Small intestine (tissue), 7 donors: ENCODE measurements around the gene GAPVD1. TPM values are rescaled to one million over a fixed set of nuclear protein-coding genes. Genes with fewer than 3 reads are reported as not detected.
A peak's percentile ranks its signal among the peaks of the same experiment; 100 is the strongest.

ENCODE experiments used
- DNase-seq, 2 donors: peaks; one replicate each; pipeline versions ENCODE4 v3.0.0 to v3.0.0-alpha.2; 2013
- FAIRE-seq: peaks from 2 replicates; lab custom pipeline; 2012; peaks lifted over from hg19 to GRCh38; lab: Jason Lieb, UNC
- H3K27ac ChIP-seq, 3 donors: one replicate each; pipeline ENCODE4 v1.5.1; 2013; ENCODE audit warnings: low read length in 2 of 3, mild to moderate bottlenecking in 2 of 3, control low read depth in 1 of 3, inconsistent platforms in 1 of 3, low read depth in 1 of 3, moderate library complexity in 1 of 3
- H3K27me3 ChIP-seq, 3 donors: one replicate each; pipeline ENCODE4 v1.6.1; 2013; ENCODE audit warnings: low read length in 3 of 3, inconsistent platforms in 1 of 3; ENCODE audit not compliant: control insufficient read depth in 3 of 3, insufficient read depth in 3 of 3
- H3K36me3 ChIP-seq, 3 donors: one replicate each; pipeline ENCODE4 v1.6.1; 2013; ENCODE audit warnings: low read length in 3 of 3, inconsistent platforms in 1 of 3, low read depth in 1 of 3, mild to moderate bottlenecking in 1 of 3, moderate library complexity in 1 of 3; ENCODE audit not compliant: control insufficient read depth in 3 of 3, insufficient read depth in 2 of 3
- H3K4me1 ChIP-seq, 3 donors: one replicate each; pipeline ENCODE4 v1.6.1; 2013; ENCODE audit warnings: low read length in 2 of 3, inconsistent platforms in 1 of 3, low read depth in 1 of 3, mild to moderate bottlenecking in 1 of 3, moderate library complexity in 1 of 3; ENCODE audit not compliant: control insufficient read depth in 3 of 3, insufficient read depth in 2 of 3
- H3K4me3 ChIP-seq, 3 donors: one replicate each; pipeline ENCODE4 v1.5.1; 2013; ENCODE audit warnings: low read length in 3 of 3, control low read depth in 1 of 3, inconsistent platforms in 1 of 3, low read depth in 1 of 3, mild to moderate bottlenecking in 1 of 3, moderate library complexity in 1 of 3
- H3K9me3 ChIP-seq, 2 donors: one replicate each; pipeline ENCODE4 v1.6.1; 2013; ENCODE audit warnings: low read depth in 1 of 2, low read length in 1 of 2; ENCODE audit not compliant: control insufficient read depth in 2 of 2, insufficient read depth in 1 of 2
- WGBS, 3 donors: extraction: QIAGEN DNeasy Blood & Tissue Kit; methylation state at CpG; one replicate each; pipeline ENCODE4 v1.1.7; 2013; 5-methylcytosine and 5-hydroxymethylcytosine counted together
- polyA plus RNA-seq, 4 donors: library from polyadenylated mRNA; stranded (reverse) in 3 of 4; unstranded in 1 of 4; fragments of 200-250 nt in 3 of 4; fragments of 120-200 nt in 1 of 4; gene quantifications; one replicate each; pipeline versions ENCODE4 v1.2.1 to v1.2.3, GENCODE V29; 2013
- donor health status: healthy with polysubstance abuse.
- donor health status: control.
- donor health status: control.
- donor health status: Bipolar disorder and iron deficiency.
- donor health status: healthy.

The GAPVD1 gene
- polyA plus RNA-seq, 4 donors: 4.6 to 25.2 (median 7.1) TPM

DNA sequence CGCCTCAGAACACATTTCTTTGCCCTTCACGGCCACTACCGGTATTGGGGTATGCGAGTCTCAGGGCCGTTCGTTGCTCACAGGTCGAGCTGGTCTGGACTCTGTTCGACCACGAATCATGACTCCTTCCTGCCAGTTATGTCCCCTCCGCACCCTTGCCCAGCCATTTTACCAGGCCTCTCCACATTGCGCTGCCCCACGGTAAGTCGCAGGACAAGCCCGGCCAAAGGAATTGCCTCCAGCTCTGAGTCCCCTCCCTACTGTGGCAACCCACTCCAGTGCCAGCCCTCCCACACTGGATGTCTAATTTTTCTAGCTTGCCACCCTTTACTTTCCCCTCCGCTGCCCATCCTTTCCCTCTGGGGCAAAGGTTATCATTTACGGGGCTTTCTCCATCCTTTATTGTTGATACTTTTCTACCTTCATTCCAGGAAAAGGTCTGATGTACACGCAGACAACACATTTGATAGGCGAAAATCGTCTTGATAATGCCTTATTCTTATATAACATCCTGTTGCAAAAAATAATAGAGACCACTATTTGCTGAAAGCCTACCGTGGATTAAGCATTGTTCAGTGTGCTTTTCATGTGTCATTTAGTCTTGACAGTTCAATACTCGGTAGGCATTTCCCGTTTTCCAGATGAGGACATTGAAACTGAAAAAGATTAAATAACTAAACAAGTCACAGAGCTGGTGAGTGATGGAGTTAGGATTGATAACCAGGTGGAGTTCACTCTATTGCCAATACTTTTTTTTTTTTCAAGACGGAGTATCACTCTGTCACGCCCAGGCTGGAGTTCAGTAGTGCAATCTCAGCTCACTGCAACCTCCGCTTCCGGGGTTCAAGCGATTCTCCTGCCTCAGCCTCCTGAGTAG lies 19.5 kb upstream of the GAPVD1 start:
- WGBS, 3 donors: 9 to 20% (median 12%) methylated on average over 27 of the region's 27 CpGs
- H3K27me3 ChIP-seq: no peaks in the 10 kb centered on the region
- no peak for FAIRE-seq
- no peaks in the 10 kb centered on the region for H3K9me3 ChIP-seq
- H3K36me3 ChIP-seq: peaks cover 9 to 26% (median 15%) of the 10 kb centered on the region in 3 donors
- H3K4me1 ChIP-seq: peaks cover 2 to 17% (median 4%) of the 10 kb centered on the region in 3 donors
- peak overlapping the region; percentile 55 to 87 (median 74) for H3K4me3 ChIP-seq
- DNase-seq: peak in 1 of 2 donors; percentile 41
- H3K27ac ChIP-seq: peak overlapping the region; percentile 95 to 98 (median 97)

DNA sequence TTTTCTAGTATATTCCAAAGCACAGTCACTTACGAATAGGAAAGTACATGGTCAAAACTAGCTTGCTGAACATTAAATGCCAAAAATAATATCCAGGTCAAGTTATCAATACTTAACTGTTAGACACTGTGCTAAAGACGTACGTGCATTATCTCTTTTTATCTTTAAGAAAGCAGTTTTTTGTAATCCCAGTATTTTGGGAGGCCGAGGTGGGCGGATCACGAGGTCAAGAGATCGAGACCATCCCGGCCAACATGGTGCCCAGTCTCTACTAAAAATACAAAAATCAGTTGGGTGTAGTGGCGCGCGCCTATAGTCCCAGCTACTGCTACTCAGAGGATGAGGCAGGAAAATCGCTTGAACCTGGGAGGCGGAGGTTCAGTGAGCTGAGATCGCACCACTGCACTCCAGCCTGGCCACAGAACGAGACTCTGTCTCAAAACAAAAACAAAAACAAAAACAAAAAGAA lies 17.8 kb upstream of the GAPVD1 start:
- Histone ChIP-seq H3K4me3 (no peak overlapping the region), H3K27me3 (no peaks in the 10 kb centered on the region), H3K9me3 (no peaks in the 10 kb centered on the region), H3K27ac (no peak overlapping the region), H3K4me1 (peaks cover 2 to 11% (median 2%) of the 10 kb centered on the region in 3 donors), H3K36me3 (peaks cover under 1 to 14% (median 5%) of the 10 kb centered on the region in 3 donors)
- 93 to 97% (median 96%) methylated on average over 15 of the region's 15 CpGs for WGBS, 3 donors
- FAIRE-seq (no peak), DNase-seq (no peak)

DNA sequence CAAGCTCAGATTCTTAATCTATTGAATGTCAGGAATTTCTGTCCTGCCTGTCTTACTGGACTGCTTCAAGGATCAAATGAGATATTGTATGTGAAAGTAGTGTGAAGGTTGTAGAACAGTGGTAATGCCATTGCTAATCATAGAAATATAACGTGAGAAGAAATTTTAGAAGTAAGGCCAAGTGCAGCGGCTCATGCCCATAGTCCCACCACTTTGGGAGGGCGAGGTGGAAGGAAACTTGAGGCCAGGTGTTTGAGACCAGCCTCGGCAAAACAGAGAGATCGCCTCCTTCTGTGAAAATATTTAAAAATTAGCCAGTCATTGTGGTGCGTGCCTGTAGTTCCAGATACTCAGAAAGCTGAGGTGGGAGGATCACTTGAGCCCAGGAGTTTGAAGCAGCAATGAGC lies 15.4 kb upstream of the GAPVD1 start:
- Histone ChIP-seq H3K27ac (no peak overlapping the region), H3K4me1 (peaks cover 0 to 5% (median 0%) of the 10 kb centered on the region in 3 donors), H3K9me3 (no peaks in the 10 kb centered on the region), H3K4me3 (no peak overlapping the region), H3K27me3 (no peaks in the 10 kb centered on the region), H3K36me3 (no peaks in the 10 kb centered on the region)
- no peak for DNase-seq
- 84 to 89% (median 87%) methylated on average over 6 of the region's 6 CpGs for WGBS, 3 donors
- FAIRE-seq: no peak

- Histone ChIP-seq H3K27me3 (peaks cover 0 to 2% (median 0%) of the 10 kb centered on the region in 3 donors), H3K9me3 (no peaks in the 10 kb centered on the region), H3K27ac (no peak overlapping the region), H3K4me1 (no peaks in the 10 kb centered on the region), H3K36me3 (no peaks in the 10 kb centered on the region), H3K4me3 (no peak overlapping the region)
- DNase-seq: no peak
- FAIRE-seq: no peak
These were observed 7.4 kb upstream of the GAPVD1 start for GRCh38 chr9:125254231-125254630.

GRCh38 chr9:125255781-125256391 lies 5.7 kb upstream of the GAPVD1 start:
- H3K27ac ChIP-seq: no peak overlapping the region
- H3K4me1 ChIP-seq: no peaks in the 10 kb centered on the region
- peak in 1 of 2 donors; percentile 14 for DNase-seq
- no peak overlapping the region for H3K4me3 ChIP-seq
- 24 to 34% (median 25%) methylated on average over 2 of the region's 2 CpGs for WGBS, 3 donors
- FAIRE-seq: no peak
- peaks cover 0 to 2% (median 0%) of the 10 kb centered on the region in 3 donors for H3K27me3 ChIP-seq
- no peaks in the 10 kb centered on the region for H3K9me3 ChIP-seq
- no peaks in the 10 kb centered on the region for H3K36me3 ChIP-seq

- H3K27me3 ChIP-seq: peaks cover 0 to 2% (median 0%) of the 10 kb centered on the region in 3 donors
- no peaks in the 10 kb centered on the region for H3K9me3 ChIP-seq
- DNase-seq (no peak), FAIRE-seq (no peak)
- 92 to 97% (median 94%) methylated on average over 6 of the region's 6 CpGs for WGBS, 3 donors
- H3K4me1 ChIP-seq: no peaks in the 10 kb centered on the region
- no peak overlapping the region for H3K4me3 ChIP-seq
- no peak overlapping the region for H3K27ac ChIP-seq
- no peaks in the 10 kb centered on the region for H3K36me3 ChIP-seq
These were observed 3.4 kb upstream of the GAPVD1 start for GRCh38 chr9:125258160-125258785.

DNA sequence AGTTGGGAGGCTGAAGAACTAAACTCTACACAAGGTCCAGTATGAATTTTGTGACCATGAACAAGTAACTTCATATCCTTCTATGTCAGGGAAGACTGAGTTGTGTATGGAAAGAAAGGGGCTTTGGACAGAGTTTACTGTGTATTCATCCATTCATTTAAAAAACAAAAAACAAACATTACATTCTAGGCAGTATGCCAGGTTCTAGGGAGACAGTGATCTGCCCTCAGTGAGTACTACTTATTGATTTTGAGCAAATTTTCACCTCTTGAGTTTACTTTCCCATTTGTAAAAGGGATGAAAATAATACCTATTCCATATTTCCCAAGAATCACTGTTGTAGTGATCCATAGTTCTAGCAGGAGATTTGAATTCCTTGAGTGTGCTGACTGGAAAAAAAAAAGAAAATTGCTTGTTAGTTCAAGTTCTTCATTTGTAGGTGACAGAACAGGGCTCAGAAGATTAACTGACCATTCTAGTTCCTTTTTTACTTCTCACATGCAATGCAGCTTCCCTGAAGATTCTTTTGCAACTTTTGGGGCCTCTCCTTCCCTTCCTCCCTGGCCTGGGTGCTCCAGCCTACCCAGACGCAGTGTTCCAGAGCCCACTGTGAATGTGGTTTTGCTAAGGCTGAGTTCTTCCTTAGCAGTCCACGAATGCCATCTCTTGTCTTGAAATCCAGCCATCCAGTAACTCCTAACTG lies 2.6 kb upstream of the GAPVD1 start:
- 59 to 85% (median 72%) methylated on average over 2 of the region's 2 CpGs for WGBS, 3 donors
- DNase-seq (no peak), FAIRE-seq (no peak)
- peaks cover 0 to 5% (median 0%) of the 10 kb centered on the region in 3 donors for H3K36me3 ChIP-seq
- H3K27ac ChIP-seq: no peak overlapping the region
- peaks cover 0 to 4% (median 0%) of the 10 kb centered on the region in 3 donors for H3K4me1 ChIP-seq
- no peaks in the 10 kb centered on the region for H3K9me3 ChIP-seq
- peaks cover 0 to 2% (median 0%) of the 10 kb centered on the region in 3 donors for H3K27me3 ChIP-seq
- no peak overlapping the region for H3K4me3 ChIP-seq

DNA sequence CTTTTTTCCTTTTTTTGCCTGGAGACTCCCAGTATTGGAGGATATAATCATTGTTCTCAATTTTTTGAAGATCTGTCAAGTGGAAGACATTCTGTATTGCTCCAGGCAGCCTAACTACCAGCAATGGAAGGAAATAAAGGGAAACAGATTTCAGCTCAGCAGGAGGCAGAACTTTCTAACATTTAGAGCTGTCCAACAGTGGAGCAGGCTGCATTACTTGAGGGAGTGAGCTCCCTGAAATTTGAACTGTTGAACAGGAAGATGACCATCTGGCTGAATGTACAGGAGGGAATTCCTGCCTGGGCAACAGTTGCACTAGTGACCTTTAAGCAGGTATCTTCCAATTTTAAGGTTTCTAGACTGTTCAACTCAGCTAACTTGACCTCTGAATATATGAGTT lies 1.1 kb upstream of the GAPVD1 start:
- no peaks in the 10 kb centered on the region for H3K9me3 ChIP-seq
- H3K27ac ChIP-seq: no peak overlapping the region
- FAIRE-seq (no peak), DNase-seq (no peak)
- no peak overlapping the region for H3K4me3 ChIP-seq
- peaks cover 0 to 8% (median 0%) of the 10 kb centered on the region in 3 donors for H3K36me3 ChIP-seq
- H3K4me1 ChIP-seq: peaks cover 0 to 4% (median 0%) of the 10 kb centered on the region in 3 donors
- no peaks in the 10 kb centered on the region for H3K27me3 ChIP-seq
